RWPE2 (cell line): ENCODE data around the gene SYCP2.

ENCODE experiments used
- ATAC-seq: fragments of 200-7000 bp; cut with Tn5 transposase; 3 replicates; pipeline ENCODE4 v1.9.1; 2021; ENCODE audit warnings: low read depth
- DNase-seq: peaks from one replicate; pipeline ENCODE4 v3.0.0-alpha.2; 2020; ENCODE audit warnings: low spot score
- H3K27ac ChIP-seq: fragments of 450-650 bp; 2 replicates; pipeline ENCODE4 v1.5.1; 2017; ENCODE audit warnings: mild to moderate bottlenecking; ENCODE audit not compliant: poor library complexity, severe bottlenecking
- H3K27me3 ChIP-seq: fragments of 250-450 bp; sonication (Bioruptor Pico); 2 replicates; pipeline ENCODE4 v1.5.1; 2021; ENCODE audit warnings: mild to moderate bottlenecking, moderate library complexity; ENCODE audit not compliant: insufficient read depth, poor library complexity, severe bottlenecking
- H3K36me3 ChIP-seq: fragments of 250-450 bp; sonication (Bioruptor Pico); 2 replicates; pipeline ENCODE4 v1.5.1; 2020; ENCODE audit warnings: low read depth, mild to moderate bottlenecking, moderate library complexity
- H3K4me1 ChIP-seq: fragments of 250-450 bp; sonication (Bioruptor Pico); 2 replicates; pipeline ENCODE4 v1.5.1; 2021; ENCODE audit warnings: mild to moderate bottlenecking, moderate library complexity; ENCODE audit not compliant: insufficient read depth, poor library complexity, severe bottlenecking
- H3K4me3 ChIP-seq: fragments of 250-450 bp; sonication (Bioruptor Pico); 2 replicates; pipeline ENCODE4 v1.5.1; 2021; ENCODE audit warnings: mild to moderate bottlenecking, moderate library complexity; ENCODE audit not compliant: severe bottlenecking
- H3K9me3 ChIP-seq: fragments of 250-450 bp; sonication (Bioruptor Pico); 2 replicates; pipeline ENCODE4 v1.5.1; 2021; ENCODE audit warnings: mild to moderate bottlenecking, moderate library complexity; ENCODE audit not compliant: severe bottlenecking
- TF ChIP-seq, protein P1 (sequence below): fragments of 450-650 bp; IDR thresholded peaks from one replicate; pipeline ENCODE4 v1.5.1; 2017; ENCODE audit warnings: mild to moderate bottlenecking, moderate library complexity; ENCODE audit not compliant: poor library complexity, severe bottlenecking

SYCP2 gene

DNA sequence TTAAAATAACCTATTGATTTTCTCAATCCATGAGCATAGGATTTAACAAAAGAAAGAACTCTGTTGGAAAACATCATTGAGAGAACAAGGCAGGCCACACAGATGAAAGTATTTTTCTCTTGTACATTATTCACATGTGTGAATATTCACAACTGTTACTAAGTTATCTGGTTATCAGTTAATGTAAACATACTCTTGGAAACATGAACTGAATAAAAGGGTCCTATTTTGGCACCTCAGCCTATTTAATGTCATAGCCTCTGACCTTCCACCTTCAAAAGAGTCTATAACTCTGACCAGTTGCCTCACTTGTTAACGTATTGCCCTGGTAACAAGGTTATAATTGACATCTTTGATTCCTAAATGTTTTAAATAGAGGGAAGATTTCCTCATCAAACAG, 8.1 kb downstream of the SYCP2 start:
- Histone ChIP-seq H3K9me3 (no peaks in the 10 kb centered on the region), H3K4me3 (no peak overlapping the region), H3K27ac (peak overlapping the region; percentile 16), H3K36me3 (peaks cover 2% of the 10 kb centered on the region), H3K27me3 (no peaks in the 10 kb centered on the region), H3K4me1 (peaks cover 13% of the 10 kb centered on the region)
- TF ChIP-seq, protein P1, sequence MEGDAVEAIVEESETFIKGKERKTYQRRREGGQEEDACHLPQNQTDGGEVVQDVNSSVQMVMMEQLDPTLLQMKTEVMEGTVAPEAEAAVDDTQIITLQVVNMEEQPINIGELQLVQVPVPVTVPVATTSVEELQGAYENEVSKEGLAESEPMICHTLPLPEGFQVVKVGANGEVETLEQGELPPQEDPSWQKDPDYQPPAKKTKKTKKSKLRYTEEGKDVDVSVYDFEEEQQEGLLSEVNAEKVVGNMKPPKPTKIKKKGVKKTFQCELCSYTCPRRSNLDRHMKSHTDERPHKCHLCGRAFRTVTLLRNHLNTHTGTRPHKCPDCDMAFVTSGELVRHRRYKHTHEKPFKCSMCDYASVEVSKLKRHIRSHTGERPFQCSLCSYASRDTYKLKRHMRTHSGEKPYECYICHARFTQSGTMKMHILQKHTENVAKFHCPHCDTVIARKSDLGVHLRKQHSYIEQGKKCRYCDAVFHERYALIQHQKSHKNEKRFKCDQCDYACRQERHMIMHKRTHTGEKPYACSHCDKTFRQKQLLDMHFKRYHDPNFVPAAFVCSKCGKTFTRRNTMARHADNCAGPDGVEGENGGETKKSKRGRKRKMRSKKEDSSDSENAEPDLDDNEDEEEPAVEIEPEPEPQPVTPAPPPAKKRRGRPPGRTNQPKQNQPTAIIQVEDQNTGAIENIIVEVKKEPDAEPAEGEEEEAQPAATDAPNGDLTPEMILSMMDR, result no peak
- DNase-seq (no peak), ATAC-seq (no peak)

DNA sequence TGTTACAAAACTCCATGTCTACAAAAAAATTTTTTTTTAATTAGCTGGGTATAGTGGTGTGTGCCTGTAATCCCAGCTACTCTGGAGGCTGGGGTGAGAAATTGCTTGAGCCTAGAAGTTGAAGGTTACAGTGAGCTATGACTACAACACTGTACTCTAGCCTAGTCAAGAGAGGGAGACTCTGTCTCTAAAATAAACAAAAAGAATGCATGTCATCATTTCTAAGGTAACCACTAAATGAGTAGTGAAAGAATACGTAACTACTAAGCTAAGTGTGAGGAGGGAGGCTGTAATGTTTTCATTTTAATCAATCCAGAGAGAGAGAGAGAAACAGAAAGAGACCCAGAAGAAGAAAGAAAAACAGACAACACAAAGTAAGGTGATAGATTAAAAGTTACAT, 9.9 kb downstream of the SYCP2 start:
- no peaks in the 10 kb centered on the region for H3K9me3 ChIP-seq
- H3K4me1 ChIP-seq, result peaks cover 13% of the 10 kb centered on the region
- no peak for ATAC-seq
- H3K27ac ChIP-seq, result no peak overlapping the region
- TF ChIP-seq, protein P1, result no peak
- no peak for DNase-seq
- H3K27me3 ChIP-seq, result no peaks in the 10 kb centered on the region
- no peak overlapping the region for H3K4me3 ChIP-seq
- peaks cover 16% of the 10 kb centered on the region for H3K36me3 ChIP-seq

DNA sequence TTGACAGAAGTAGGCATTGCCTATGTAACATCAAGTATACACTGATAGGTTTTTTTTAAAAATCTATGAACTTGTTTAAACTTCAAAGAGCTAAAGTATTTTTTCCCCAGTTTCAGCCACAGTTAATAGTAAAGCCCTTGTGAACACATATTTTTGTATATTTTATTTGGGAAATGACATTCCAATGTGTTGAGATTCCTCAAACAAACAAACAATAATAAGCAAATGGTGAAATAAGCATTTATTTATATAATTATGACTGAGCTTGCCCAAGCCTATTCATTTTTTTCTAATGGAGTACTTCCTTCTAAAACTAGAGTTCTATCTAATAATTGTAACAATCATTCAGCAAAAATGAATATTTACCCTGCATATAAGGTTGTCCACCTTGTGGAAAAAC, 12.5 kb downstream of the SYCP2 start:
- Histone ChIP-seq H3K36me3 (peaks cover 16% of the 10 kb centered on the region), H3K27me3 (no peaks in the 10 kb centered on the region), H3K4me1 (peaks cover 5% of the 10 kb centered on the region), H3K9me3 (no peaks in the 10 kb centered on the region), H3K4me3 (no peak overlapping the region), H3K27ac (no peak overlapping the region)
- DNase-seq (no peak), ATAC-seq (no peak)
- TF ChIP-seq, protein P1, result no peak

DNA sequence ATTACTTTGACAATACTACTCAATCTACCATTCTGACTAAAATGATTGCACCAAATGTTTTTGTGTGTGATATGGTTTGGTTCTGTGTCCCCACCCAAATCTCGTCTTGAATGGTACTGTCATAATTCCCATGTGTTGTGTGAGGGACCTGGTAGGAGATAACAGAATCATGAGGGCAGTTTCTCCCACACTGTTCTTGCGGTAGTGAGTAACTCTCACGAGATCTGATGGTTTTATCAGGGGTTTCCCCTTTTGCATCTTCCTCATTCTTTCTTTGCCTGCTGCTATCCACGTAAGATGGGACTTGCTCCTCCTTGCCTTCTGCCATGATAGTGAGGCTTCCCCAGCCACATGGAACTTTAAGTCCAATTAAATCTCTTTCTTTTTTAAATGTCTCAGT, 20.8 kb downstream of the SYCP2 start:
- Histone ChIP-seq H3K27ac (no peak overlapping the region), H3K9me3 (no peaks in the 10 kb centered on the region), H3K36me3 (peaks cover 26% of the 10 kb centered on the region), H3K4me3 (no peak overlapping the region), H3K27me3 (no peaks in the 10 kb centered on the region), H3K4me1 (no peaks in the 10 kb centered on the region)
- no peak for DNase-seq
- TF ChIP-seq, protein P1, result no peak
- ATAC-seq, result no peak

DNA sequence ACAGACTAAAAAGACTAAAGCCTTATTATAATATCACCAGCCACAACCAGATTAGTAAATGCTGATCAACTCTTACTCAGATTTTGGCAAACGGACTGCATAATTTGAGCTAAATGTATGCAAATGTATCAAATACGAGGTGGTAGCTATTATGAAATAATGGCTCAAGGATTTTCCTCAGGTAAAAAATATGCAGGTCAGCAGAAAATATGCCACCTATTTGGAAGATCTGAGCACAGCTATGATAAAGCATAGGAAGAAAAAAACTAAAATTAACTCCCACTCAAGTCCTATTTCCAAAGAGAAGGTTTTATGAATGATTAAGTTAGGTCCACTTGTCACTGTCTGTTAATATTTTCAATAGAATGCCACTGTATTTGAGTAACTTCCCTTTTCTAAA, 22.4 kb downstream of the SYCP2 start:
- DNase-seq, result no peak
- H3K27me3 ChIP-seq, result no peaks in the 10 kb centered on the region
- no peak overlapping the region for H3K4me3 ChIP-seq
- no peaks in the 10 kb centered on the region for H3K4me1 ChIP-seq
- H3K36me3 ChIP-seq, result peaks cover 26% of the 10 kb centered on the region
- no peaks in the 10 kb centered on the region for H3K9me3 ChIP-seq
- ATAC-seq, result no peak
- H3K27ac ChIP-seq, result no peak overlapping the region
- TF ChIP-seq, protein P1, result no peak
